GM11168 (cell line): ENCODE results near the gene CDK14.

Source experiments
- in situ Hi-C: fragments of 300-500 bp; cut with MboI; formaldehyde crosslinking; loops from one replicate; pipeline ENCODE4 v1.12.0; 2022; ENCODE audit warnings: low sequenced_read_pairs; ENCODE audit not compliant: unreplicated experiment

Gene CDK14

DNA sequence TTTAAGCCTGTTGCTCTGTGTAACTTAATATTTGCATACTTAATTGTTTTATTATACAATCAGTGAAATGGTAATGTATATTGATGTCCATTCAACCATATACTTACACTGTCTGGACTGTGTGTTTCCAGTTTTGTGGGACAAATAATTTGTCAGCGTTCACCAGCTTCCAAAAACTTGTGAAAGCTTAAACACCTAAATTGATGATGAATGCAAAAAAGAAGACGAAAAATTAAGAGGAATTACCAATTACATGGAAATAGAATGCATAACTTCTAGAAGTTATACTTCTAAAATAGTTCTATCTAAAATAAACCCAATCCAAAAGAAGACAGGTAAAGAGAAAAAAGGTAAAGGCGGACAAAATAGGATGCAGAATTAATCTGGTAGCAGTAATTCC lies 513.1 kb downstream of the CDK14 start:
- in situ Hi-C loops: no loop called here

DNA sequence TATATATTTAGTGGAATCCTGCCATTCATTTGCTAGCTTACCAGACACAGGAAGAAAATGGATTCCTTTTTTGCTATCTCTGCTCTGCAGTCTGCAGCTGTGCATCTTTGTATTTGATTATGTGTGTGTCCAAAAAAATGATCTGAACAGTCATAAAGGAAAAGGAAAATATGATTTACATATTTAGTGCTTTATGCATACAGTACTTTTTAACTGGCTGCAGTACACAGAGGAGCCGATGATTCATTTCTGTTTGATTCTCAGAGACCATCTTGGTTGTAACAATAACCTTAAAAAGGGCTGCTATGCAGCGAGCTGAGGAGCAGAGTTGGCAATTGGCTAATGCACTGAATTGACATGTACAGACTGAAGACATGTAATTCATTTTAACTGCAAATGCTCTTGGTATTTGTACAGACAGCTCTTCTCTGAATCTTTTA lies 516.8 kb downstream of the CDK14 start:
- in situ Hi-C loops: no loop called here

DNA sequence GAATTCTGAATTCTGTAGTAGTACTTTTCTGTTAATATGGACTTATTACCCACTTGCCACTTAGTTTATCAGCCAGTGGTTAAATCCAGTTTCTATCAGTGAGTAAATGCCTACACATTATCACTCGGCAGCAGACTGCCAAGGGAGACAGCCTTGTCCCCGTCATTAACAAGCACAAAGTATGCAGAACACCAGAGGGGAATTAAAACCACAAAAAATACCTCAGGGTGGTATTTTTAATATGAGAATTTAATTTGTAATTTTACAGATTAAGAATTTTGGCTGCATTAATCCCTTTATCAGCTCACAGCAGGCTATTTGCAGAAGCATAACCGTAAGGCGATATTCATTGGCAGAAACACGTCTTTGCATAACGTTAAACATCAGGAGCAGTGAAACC lies 518.1 kb downstream of the CDK14 start:
- in situ Hi-C loops: no loop called here

DNA sequence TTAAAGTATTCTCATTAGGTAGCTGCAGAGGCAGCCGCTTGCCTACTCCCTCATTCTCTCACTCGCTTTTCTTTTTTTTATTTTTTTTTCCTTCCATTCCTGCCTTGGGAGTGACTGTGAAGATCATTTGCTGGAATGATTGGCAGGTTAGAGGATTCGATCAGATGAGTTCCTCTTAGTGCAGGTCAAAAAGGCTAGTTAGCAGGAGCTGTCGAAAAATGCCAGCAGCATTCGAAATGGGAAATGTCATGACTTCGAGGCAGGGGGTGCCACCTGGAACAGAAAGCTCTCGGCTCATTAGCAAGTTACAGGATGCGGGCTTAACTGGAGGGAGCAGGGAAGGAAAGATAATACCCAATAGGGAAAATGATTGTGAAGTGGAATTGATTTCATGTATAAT lies 530.6 kb downstream of the CDK14 start:
- in situ Hi-C loops: no loop called here

DNA sequence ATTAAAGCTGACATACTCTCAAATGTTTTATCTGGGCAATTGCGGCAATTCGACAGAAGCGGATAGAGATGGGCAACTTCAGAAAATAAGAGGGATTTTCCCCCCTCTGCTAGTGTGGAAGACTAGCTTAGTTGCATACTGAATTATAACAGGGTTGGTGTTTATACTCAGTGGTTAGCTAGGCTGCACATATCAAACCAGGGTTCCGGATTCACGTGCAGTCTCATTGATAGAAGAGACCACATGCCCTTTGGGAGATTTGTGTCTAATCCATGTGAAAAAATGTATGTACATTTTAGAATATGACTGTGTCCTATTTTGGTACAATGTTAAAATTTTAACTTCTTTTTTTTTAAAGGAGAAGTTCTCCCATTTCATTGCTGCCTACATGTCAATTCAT lies 531.2 kb downstream of the CDK14 start:
- in situ Hi-C loops: no loop called here

DNA sequence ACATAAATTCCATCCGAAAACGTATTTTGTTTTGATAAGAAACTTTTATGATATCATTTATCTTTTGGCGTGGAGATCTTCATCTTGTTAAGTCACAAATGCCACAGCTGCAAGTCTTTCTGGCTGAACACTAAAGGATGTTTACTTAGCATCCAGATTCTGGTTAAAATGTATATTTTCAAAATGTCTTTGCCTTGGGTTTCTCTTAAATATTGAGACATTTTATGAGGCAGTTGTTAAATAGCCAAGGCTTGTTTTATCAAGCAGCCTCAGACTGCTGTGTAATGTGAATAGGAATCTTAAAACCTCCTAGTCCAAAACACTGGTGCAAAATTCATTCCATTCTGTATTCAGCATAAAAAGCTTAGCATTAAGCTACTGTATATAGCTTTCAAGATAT lies 531.8 kb downstream of the CDK14 start:
- in situ Hi-C loops: no loop called here

DNA sequence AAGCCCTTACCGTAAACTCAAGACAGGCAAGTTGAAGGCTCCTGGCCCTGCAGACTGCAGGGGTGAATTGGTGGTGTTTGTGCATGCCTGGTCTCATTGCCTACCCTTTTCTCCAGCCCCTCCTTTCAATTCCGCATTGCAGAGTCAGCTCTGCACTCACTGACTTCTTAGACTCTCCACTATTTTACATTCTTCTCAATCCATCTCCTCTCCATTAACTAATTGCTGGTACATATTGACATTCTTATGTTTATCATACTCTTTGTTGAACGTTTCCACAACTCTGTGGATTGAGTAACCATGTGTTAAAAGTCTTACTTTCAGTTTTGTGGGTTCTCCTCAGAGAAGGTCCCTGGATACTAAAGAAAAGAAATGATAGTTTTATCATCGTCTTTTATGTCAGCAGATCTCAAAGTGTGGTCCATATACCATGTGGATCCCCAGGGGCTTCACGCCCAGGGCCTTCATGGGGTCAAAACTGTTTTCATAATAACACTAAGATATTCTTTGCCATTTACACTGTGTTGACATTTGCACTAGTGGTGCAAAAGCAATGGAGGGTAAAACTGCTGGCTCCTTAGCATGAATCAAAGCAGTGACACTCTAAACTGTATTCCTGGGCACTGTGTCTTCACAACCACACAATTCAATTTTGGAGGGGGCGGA lies 532.7 kb downstream of the CDK14 start:
- in situ Hi-C loops: no loop called here

DNA sequence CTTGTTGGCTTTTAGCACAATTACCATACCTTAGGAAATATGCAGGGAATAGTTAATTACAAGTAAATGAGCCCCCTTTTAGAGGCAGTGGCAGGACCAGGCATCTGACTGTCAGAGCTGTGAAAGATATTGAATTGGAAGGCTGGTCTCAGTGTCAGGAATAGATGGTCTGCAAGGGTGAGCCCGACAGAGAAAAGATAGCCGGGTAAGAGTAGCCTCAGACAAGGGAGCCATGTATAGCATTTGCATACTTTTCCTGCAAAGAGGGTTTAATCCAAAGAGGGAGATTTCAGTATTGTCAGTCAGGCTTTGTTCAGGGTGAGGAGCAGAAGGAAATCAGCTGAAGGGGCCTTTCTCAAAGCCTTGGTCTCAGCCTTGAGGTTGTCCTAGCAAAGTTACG lies 539.2 kb downstream of the CDK14 start:
- in situ Hi-C loops: no loop called here

DNA sequence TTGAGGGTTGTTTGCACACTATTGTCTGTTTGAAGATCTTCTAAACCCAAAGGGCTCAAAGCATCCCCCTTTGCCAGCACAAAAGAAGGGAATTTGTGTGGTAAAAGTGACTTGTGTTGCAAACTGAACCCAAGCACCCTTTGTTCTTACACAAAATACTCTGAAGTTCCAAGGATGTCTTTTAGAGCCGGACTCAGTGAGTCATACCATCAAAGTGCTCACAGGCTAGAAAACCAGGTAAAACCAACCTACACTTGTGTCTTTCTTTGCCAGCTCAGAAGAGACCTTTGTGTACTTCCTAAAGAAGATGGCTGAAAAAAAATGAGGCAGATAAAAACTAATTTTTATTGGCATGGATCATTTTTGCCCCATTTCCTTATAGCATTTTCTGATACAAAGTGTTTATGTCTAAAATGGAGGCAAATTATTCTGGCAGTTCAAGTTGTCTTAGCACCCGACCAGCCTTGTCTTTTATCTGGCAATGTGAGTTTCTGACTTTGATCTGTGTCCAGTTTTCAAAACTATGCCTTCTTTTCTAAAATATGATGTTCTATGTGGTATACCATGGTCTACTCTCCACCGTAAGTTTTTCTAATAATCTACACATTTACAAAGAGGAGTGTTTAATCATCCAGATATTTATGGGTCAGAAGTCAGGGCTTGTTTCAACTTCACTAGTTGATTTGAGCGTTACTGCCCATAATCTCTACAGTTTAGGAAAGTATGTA lies 539.7 kb downstream of the CDK14 start:
- in situ Hi-C loops: no loop called here

DNA sequence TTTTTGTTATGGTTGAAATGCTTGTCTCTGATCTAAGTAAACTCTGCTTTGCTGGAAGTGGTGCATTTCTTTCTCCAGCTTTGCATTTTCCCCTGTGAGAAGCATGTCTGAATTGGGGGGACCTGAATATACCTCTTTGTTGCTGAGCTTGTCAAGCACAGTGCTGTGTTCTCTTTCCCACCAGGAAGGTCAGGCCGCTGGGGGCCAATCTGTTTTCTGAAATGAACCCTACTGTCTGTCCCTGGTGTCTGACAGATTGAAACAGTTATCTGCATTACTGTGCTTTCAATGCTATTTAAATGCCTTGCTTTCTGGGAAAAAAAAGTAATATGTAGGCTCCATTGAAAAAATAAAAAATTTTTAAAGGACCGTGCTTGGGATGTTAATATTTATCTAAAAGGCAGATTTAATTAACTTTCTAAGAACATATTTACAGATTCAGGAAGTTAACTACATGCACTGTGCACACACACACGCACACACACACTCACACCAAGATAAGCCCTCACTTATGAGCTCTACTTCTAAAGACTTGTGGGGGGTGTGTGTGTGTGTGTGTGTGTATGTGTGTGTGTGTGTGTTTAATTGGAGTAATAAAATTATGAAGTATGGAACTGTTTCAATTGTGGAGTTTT lies 541.1 kb downstream of the CDK14 start:
- in situ Hi-C loops: no loop called here

DNA sequence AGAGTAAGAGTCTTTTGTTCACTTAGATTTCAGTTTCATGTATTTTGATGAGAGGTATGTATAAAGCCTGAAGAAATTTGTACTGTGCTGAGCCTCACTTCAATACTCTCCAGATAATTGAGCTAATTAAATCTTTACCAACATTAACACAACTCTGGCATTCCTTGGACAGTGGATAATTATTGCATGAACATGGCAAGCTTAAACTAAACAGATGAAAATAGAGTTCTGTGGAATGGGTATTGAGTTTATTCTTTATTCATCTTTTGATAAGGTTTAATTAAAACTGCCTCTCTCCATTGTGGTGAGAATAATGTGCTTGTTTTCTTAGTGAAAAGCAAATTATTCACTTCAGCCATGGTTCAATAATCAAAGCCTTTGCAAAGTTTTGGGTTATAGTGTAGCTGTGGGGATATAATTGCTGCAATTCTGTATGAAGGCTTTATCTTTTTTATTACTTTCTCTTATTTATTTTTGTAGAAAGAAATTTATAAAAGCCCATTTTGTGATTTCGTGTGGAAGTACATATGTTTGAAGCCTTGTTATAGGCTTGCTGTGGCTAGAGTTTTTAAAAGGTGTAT lies 541.8 kb downstream of the CDK14 start:
- in situ Hi-C loops: no loop called here

DNA sequence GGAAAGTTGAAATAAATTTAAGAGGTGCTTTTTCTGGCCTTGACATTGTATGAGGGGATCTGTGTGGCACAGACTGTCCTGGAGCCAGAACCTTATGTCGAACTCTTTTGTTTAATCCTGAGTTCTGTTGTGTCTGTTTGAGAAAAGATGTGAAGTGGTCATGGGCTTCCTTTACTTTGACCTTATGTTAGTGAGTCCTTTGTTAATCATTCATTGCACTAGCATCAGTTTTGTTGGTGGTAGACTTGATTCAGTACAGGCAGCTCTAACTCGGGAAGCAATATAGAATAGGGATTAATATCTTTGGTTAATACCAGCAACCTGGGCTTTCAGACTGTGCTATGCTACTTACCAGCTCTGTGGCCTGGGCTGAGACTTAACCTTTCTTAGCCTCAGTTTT lies 544.2 kb downstream of the CDK14 start:
- in situ Hi-C loops: no loop called here

DNA sequence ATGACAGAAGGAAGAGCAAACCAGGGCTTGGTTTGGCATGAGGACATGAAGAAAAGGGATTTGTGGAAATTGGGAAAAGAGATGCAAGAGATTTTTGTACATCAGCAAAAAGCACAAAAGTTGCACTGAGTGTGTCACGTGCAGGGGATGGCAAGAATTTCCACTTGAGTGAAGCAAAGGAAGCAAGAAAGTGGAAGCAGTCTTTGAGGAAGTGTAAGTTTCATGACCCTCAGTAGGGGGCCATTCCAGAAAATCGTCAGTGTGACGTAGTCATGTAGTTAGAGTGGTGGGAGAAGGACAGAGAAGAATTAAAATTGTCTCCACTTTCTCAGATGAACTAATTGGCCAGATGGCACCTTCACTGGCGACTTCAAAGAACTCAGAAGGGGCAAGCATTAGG lies 544.9 kb downstream of the CDK14 start:
- in situ Hi-C loops: no loop called here

DNA sequence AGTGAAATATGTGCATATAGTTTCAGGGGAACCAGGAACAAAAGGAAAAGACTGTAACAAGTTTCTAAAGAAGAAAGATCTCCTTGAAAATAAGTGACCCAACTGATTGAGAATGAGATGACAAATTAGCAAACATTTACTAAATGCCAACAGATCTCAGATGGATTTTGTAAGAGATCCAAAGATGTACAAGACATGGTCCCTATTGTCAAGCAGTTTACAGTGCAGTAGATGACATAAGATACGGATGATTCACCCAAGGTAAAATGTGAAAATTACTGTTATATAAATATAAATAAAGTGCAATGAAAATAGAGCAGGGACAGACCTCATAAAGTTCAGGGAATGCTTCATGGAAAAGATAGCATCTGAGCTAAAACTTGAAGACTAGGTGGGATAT lies 546.6 kb downstream of the CDK14 start:
- in situ Hi-C loops: no loop called here

DNA sequence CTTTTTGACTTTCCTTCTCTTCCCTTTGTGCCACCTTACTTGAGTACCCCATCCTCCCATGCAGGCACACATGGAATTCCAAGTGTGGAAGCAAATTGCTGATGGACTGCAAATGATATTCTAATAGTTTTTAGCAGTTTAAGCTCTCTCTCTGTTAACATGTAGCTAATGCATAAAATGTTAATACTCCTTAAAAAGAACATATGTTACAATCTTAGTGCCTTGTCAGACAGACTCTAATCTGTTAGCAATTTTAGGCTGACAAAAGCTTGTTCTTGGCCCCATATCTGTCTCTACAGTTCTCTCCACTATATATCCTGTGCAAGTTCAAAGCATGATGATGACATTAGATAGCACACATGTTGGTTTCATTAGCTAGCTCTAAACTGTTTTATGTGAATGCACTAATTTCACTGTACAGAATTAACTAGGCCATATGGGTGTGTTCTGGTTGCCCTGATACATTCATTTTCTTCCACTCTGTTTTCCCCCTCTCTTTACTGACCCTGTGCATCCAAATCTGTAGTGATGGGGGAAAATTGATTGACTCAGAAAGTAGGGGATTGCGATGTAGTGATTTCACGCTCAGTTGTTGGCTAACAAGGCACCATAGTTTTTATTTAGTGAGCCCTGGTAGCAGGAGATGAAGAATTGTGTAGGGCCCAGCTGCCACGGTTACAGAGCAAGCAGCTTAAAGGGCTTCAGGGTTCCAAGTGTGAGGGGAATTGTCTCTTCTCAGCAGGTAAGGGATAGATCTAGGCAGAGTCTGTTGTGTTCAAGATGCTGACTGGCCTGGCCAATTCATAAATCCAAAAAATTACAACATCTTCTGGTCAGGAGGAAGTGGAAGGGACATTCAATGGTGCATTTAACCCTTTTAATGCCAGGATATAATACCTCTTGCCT lies 553.5 kb downstream of the CDK14 start:
- in situ Hi-C loops: no loop called here

DNA sequence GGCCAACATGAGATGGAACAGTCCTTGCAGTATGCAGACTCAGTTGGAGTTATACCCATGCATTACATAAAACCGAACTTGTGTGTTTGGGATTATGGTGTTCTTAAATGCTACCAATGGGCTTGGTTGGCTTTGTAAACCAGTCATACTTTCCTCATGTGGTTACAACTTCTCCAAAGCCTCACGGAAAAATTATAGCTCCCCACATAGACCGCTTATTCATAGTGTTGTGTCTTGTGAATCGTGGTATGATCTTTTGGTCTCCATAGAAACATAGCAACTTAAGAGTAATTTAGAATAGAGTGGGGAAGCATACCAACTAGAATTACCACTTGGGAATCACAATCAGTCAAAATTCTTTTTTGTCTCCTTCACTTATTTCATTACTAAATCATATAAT lies 555.8 kb downstream of the CDK14 start:
- in situ Hi-C loops: no loop called here

DNA sequence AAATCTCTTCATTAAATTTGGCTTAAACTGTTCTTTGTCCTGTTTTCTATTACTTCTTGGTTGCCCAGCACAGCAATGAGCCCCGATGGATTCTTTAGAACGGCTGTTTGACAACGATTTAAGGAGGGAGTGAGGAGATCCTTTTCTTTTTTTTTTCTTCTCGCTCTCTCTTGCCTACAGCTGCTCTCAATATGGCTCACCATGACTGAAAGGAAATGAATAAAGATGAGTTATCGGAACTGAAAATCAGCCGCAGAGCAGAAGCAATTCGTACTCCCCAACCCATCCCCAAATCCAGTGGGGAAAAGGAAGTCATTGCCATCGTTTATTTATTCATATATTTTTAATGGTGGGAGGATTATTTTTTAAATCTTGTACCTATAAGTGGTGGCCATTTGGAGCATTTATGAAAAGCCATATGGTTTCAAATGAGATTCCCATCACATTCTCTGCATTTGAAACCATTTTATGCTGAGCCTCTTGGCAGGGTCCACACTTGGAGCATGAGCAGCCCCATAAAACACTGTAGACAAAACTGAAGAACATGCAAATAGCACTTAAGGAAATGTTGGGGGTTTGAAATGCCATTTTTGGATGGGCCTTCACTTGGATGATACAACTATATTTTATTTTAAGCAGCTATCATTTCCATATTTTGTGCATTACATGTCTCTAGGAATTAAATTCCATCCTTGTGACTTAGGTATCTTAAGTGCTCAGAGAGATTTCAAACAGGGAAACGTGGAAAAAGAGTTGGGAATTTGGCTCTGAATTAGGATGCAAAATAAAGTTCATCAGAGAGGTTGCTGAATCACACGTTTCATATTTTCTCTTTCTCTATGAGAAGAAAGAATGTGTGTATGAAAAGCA lies 560.4 kb downstream of the CDK14 start:
- in situ Hi-C loops: no loop called here

DNA sequence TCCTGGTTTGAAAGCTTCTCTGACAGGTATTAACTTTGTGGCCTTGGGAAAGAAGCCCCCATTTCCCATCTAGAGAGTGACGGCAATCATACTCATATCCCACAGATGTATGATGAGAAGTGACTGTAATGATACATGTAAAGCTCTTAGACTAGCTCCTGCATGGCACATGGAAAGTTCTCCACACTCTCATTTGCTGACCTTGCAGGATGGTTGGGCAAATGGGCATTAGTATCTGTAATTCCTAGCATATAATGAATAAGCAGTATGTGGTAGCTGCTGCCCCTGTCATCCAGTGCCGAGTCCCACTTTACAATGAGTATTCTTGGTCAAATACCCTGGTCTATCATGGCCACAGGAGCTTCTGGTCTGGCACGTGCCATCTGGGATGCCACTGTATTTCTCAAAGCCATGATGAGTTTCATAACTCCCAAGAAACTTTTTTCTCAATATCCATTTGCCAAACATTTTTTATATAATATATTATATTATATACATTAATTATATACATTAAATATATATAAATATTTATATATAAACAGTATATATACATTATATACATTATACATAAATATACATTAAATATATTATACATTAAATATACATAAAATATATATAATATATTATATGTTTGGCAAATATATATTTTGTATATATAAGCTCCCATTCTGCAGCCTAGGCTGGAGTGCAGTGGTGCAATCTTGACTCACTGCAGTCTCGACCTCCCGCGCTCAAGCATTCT lies 561.6 kb downstream of the CDK14 start:
- in situ Hi-C loops: no loop called here

DNA sequence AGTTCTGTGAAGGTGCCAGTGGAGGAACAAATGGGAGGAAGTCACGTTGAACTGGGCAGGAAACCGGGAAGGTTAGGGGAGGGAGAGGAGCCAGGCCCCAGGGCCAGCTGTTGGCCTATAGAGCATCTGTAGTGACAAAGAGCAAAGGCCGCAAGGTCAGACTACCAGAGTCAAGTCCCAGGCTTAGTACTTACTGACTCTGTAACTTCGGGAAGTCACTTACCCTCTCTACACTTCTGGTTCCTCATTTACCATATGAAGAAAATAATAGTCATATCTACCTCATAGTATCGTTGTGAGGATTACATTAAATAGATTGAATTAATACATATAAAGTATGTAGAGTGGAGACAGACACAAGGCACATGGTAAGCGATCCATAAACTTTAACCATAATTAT lies 566.3 kb downstream of the CDK14 start:
- in situ Hi-C loops: no loop called here
